Activated CD4-positive, CD25-positive, alpha-beta regulatory T cell (primary cell): ENCODE data around the gene HKDC1.
A peak's percentile ranks its signal among the peaks of the same experiment; 100 is the strongest.
"Not testable (repeated sequence)": the region's sequence is repeated elsewhere in the genome, so short reads cannot be mapped to it uniquely, and the experiment has no call there.

Experiments
- DNase-seq, 4 experiments: peaks; one replicate each; lab custom pipeline; 2025; lab: John Stamatoyannopoulos, UW

Gene HKDC1, protein sequence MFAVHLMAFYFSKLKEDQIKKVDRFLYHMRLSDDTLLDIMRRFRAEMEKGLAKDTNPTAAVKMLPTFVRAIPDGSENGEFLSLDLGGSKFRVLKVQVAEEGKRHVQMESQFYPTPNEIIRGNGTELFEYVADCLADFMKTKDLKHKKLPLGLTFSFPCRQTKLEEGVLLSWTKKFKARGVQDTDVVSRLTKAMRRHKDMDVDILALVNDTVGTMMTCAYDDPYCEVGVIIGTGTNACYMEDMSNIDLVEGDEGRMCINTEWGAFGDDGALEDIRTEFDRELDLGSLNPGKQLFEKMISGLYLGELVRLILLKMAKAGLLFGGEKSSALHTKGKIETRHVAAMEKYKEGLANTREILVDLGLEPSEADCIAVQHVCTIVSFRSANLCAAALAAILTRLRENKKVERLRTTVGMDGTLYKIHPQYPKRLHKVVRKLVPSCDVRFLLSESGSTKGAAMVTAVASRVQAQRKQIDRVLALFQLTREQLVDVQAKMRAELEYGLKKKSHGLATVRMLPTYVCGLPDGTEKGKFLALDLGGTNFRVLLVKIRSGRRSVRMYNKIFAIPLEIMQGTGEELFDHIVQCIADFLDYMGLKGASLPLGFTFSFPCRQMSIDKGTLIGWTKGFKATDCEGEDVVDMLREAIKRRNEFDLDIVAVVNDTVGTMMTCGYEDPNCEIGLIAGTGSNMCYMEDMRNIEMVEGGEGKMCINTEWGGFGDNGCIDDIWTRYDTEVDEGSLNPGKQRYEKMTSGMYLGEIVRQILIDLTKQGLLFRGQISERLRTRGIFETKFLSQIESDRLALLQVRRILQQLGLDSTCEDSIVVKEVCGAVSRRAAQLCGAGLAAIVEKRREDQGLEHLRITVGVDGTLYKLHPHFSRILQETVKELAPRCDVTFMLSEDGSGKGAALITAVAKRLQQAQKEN

DNA sequence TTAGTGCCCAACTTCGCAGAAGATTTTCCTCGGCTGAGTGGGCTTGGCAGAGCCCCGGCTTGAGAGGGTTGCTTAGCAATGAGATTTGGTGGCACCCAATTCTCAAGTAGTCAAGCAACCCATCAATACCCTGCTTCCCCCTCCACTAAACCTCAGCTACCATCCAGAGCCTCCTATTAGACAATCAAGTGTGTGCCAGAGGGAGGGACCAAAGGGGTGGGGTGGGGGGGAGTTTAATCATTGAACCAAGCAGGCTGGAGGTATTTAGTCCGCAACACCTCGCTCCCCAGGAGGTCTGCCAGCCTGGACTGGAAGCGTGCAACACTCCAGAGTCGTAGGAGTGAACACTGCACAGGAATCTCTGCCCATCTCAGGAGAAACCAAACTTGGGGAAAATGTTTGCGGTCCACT, at the start of gene HKDC1:
Gene HKDC1, plus strand, starts transcription at position 292 of the 411 bp plus-strand sequence. Its CDS starts 104 bp downstream, at position 396.
- DNase-seq: no peak

DNA sequence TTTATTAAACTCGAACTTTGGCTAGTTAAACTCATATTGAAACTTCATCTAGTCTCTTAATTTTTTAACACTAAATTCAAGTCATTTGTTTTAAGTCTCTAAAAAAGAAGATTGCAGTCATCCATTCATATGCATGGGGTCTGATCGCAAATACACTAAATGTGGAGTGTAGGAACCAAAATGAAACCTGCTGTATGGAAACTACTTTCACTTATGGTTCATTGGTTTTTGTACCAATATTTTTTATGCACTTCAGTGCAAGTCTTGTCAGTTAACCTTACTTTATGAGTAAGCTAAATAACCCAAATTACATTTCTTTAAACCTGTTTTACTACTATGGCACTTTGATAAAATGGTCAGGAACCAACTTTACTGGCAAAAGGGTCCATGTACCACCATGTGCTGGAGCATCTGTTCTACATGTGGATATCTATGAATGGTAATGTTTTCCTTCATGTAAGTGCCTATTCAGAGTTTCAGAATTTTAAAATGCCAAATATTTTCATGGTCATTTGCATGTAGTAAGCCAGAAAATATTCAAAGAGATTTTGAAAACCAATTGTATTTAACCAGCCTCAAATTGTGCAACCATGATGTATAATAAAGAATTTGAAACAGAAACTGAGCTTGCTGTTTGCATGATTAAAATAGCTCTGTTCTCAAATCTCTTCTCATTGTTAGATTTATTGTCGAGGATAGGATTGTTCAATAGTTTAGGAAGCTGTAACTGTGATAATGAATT, 47.7 kb upstream of the HKDC1 start:
- no peak for DNase-seq

DNA sequence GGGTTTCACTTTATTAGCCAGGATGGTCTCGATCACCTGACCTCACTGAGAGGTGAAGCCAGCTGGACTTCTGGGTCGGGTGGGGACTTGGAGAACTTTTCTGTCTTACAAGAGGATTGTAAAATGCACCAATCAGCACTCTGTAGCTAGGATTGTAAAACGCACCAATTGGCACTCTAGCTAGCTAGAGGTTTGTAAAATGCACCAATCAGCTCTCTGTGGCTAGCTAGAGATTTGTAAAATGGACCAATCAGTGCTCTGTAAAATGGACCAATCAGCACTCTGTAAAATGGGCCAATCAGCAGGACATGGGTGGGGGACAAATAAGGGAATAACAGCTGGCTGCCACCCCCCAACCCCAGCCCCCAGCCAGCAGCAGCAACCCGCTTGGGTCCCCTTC, 44.8 kb upstream of the HKDC1 start:
- DNase-seq: not testable (repeated sequence)

DNA sequence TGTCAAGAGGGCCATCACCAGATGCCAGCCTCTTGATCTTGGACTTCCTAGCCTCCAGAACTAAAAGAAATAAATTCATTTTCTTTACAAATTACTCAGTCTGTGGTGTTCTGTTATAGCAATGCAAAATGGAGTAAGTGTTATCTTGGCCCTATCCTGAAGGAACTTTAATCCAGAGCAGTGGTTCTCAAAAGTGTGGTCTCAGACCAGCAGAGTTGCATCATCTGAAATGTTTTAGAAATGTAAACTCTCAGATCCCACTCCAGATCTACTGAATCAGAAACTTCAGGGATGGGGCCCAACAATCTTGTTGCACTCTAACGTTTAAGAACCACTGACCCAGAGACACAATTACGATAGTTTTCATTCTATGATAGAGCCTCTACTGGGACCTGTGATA, 43.3 kb upstream of the HKDC1 start:
- no peak for DNase-seq

DNA sequence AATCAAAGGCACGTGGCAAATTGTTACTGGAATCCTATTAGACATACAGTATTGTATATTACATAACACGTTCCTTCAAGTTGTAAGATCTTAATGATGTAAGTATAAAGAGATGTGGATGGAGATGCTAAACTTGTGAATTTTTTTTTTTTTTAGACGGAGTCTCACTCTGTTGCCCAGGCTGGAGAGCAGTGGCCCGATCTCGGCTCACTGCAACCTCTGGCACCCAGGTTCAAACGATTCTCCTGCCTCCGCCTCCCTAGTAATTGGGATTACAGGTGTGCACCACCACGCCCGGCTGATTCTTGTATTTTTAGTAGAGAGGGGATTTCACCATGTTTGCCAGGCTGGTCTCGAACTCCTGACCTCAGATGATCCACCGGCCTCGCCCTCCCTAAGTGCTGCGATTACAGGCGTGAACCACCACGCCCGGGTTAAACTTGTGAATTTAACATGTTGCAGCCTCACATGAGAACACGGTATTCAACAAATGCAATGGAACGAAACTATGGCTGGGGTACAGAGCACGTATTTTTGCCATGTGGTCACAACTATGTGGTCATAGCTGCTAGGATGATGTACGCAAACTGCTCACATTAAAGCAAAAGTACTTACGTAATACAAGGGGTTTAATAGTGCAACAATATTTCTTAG, 40.9 kb upstream of the HKDC1 start:
- DNase-seq: peak in 1 of 4 experiments; percentile 1

DNA sequence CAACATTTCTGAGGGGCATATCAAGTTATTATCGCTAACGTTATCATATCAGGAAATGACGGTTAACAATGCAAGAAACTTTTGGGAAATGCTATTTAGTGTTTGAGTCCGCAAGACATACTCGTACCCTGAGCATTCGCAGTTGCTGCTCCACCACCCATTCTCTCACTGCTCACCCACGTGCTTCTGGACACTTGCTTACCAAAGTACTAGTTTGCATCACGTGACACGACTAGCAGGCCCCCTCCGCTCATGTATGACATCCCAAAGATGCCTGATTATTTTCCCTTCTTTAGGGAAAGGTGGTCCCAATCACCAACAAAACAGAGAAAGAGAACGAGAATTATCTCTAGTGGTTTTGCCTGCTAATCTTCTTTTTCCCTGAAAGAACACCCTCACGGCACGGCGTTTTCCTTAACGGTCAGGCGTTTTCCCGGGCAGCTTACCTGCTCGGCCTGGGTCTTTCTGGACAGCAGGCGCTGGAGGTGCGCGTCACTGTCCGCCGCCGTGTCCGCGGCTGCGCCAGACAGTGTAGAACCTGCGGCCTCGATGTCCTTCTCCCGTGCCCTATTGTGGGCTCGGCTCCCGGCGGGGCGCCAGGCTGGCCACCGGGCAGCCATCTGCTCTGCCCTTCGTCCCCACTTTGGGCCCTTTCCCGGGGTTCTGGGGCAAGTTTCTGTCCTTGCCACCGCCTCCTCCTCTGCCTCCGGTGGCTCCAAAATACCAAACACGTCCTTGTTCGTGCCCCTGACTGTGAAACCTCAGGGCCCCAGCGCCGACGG, 40.2 kb upstream of the HKDC1 start, which contains the start of gene SUPV3L1:
Gene SUPV3L1, plus strand, starts transcription at position 492 of the 782 bp plus-strand sequence. Its CDS starts 58 bp downstream, at position 550.
- DNase-seq: peak; percentile 70 to 75 (median 73)

DNA sequence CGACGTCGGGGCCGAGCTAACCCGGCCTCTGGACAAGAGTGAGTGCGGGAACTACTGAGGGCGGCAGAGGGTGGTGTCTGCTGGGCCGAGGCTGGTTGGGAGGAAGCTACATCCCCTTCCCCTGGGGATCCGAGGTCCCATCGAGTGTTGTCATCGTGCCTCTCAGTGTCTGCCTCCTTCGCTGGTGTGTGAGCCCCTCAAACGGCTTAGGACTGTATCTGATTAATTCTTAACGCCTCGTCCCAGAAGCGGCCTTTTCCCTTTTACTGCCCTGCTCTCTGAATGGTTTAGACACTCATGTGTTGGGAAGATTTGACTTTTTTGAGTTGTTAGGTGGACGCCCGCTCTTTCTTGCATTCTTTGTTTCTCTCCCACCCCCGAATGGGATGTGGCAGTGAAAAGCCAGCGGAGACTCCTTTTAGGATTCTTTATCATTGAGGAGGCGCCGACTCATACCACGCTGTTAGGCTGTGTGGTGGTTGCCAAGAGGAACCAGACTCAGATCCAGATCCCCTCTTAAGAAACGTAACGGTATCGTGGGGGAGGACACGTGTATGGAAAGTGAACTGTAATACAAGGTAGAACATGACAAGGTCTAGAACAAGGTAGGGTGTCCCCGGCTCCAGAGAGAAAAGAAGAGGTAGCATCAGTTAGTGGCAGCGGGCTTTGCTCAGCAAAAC, 39.5 kb upstream of the HKDC1 start:
- DNase-seq: peak in 1 of 4 experiments; percentile 17

DNA sequence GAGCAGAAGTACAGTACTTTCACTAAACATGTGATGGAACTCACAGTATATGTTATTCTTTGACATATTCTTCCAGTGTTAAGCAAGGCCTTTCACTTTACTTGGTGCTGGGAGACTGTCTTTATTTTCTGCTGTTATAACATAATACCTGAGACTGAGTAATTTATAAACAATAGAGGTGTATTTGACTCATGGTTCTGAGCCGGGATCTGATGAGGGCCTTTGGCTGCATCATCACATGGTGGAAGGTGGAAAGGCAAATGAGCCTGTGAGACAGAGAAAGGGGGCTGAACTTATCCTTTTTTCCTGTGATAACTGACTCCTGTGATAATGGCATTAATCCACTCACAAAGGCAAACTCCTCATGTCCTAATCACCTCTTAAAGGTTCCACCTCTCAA, 38.7 kb upstream of the HKDC1 start:
- no peak for DNase-seq

DNA sequence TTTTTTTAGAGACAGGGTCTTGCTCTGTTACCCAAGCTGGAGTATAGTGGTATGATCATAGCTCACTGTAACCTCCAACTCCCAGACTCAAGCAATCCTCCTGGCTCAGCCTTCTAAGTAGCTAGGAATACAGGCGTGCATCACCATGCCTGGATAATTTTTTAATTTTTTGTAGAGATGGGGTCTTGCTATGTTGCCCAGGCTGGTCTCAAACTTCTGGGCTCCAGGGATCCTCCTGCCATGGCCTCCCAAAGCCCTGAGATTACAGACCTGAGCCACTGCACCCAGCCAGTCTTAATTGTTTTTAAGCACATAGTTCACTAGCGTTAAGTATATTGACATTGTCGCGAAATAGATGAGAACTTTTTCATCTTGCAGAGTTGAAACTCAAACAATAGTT, 38.1 kb upstream of the HKDC1 start:
- no peak for DNase-seq

DNA sequence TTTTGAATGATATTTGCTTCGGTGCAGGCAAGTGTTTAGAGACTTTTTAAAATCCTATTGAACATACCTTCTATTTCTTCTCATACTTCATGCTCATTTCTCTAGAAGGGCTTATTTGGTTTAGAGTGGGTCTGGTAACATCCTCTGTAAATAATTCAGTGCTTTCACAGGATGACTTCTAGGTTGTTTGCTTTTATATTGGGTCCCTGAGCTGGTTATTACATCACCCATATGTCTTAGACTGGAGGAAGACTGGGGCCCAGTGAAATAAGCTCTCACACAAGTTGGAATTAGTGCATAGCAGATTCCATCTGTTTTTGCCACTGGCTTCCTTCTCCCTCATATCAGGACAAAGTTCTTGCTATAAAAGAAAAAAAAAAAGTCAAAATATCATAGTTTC, 33.6 kb upstream of the HKDC1 start:
- no peak for DNase-seq

DNA sequence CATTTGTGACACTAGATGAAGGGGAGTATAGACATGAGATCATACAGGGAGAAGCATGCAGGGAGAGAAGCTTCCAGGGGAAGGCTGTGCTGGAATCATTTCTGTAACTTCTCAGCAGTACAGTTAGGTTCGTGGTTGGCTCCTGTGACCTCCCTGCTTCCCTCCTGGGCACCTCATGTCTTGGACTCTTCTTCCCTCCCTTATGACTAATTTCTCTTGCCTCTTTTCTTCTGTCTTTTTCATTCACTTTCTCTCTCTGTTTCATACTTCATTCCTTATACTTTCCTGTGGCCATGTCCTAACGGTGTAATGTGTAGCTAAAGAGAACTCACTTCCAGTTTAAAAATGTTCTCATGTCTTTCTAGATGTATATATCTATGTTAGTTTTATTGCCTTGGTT, 19.1 kb upstream of the HKDC1 start:
- DNase-seq: no peak

DNA sequence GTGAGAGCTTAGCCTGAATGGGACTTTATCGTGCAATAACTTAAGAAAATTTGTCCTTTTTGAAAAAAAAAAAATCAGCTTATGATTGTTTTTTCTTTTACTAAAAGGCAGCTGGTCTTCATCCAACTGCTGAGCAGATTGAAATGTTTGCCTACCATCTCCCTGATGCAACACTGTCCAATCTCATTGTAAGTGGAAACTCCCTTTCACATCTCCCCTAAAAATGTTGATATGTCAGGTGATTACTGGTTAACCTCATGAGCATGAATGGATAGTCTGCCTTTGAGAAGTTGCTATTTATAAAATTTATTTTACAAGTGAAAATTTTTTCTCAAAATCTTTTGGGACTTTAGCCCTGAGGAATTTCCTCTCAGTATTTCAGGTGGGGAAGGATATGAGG, 17.8 kb upstream of the HKDC1 start:
- DNase-seq: no peak

DNA sequence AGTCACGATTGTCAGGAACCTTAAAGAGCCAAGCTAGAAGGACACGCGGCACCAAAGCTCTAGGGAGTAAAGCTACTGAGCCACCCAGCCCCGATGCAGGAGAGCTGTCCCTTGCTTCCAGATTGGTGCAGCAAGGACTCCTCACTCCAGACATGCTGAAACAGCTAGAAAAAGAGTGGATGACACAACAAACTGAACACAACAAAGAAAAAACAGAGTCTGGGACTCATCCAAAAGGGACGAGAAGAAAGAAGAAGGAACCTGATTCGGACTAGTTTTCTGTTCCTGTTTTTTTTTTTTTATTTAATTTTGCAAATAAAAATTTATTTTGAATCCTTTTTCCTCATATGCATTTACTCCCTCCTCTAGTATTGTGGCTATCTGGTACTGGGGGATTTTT, 11.4 kb upstream of the HKDC1 start:
- DNase-seq: no peak

DNA sequence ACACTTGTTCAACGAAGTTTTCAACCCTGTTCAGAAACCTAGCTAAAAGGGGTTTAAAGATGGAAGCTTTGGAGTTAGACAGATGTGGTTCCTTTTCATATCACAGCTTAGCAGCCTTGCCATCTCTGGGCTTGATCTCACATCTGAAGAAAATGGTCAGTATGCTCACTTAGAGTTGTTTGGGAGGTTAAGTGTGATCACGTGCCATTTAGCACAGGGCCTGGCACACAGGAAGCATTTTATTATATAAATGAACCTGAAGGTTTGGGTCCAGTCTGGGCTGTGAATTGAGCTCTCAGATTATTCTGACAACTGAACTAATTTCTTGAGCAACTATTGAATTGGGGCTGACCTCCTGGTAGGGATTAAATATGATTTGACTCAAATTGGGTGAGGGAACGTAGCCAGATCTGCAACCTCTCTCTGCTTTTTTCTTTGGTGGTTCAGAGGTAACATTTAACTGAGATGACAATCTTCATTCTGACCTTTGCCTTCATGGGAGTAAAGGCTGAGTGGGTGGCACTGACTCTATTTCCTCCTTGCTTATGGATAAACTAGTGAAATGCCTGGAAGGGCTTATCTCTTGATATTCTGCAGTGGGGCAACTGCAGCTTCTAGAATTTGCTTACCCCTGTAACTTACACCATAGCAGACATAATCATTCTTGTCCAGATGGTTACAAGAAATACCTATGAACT, 10.2 kb upstream of the HKDC1 start:
- DNase-seq: no peak

DNA sequence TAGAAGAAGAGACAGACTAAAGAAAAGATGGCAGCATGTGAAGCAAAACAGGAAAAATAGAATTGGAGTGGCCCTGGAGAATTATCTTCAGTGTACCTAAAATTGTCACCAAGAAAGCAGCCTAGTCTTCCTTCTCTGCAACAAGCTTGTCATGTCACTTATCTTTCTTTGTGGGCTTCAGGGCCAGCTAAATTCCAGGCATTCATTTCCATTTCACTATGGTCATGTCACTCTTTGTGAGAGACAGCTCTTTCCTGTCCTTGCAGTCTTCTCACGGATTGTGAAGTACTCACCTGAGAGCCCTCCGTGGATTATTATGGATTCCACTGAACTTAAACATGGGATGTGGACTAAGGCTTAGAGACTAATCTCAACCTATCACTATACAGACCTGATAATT, 9.0 kb upstream of the HKDC1 start:
- no peak for DNase-seq

DNA sequence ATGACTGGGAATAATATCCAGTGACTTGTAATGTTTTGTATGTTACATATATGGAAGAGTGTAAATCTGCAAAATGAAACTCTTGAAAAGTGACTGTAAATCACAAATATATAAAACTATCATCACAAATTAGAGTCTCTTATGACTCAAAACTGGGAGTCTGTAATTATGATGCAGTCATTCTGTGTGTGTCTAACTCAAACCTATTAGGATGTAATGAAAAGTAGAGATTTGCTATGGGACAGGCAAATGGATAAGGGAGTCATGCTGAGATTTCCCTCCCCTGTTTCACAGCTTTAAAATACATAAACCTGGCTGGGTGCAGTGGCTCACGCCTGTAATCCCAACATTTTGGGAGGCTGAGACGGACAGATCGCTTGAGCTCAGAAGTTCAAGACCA, 8.6 kb upstream of the HKDC1 start:
- no peak for DNase-seq

DNA sequence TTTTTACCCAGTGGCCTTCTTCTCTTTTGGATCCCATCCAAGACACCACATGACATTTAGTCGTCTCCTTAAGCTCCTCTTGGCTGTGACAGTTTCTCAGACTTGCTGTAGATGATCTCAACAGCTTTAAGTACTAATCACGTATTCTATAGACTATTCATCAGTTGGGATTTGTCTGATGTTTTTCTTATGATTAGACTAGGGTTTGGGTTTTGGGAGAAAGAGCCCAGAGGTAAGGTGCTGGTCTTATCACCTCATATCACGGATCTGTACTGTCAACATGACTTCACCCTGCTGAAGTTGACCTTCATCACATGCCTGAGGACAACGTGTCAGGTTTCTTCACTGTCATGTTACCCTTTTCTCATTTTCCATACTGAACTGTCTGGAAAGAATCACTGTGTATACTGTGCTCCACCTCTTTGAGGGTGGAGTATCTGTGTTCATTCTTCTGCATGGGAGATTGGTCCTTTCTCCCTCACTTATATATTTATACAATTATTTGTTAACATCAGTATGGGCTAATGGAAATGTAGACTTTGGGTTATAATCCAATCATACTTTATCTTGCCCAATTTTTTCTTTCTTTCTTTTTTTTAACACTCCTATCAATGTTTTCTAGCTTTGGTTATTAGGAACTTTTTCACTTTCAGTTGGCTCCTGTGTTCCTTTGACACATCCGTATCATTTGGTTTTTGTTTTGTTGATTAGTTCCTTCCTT, 6.4 kb upstream of the HKDC1 start:
- DNase-seq: no peak

DNA sequence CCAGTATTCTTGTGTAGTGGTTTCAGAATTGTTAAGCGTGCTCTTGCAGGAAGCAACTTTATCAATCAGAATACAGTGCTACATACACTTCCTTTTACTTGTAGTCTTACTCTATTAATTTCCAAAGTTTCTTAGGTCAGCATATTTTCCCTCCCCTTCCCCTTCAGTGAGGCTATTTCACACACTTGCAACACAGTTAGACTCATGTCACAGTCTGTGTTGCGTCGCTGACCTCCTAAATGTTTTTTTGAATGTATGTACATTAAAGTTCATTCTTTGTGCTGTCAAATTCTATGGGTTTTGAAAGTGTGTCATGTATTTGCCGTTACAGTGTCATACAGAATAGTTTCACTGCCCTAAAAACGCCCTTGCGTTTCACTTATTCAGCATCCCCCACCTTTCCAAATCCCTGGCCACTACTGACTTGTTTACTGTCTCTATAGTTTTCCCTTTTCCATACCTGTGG, 5.4 kb upstream of the HKDC1 start:
- DNase-seq: no peak
